DND-41 (cell line): ENCODE data around the gene GAS2.

Source experiments
- ATAC-seq: fragments of 200-7000 bp; cut with Tn5 transposase; 3 replicates; pipeline ENCODE4 v1.9.1; 2021; ENCODE audit warnings: low read depth; ENCODE audit not compliant: insufficient read depth
- DNase-seq: peaks from one replicate; pipeline ENCODE4 v3.0.0-alpha.2; 2020
- H2AFZ ChIP-seq: 2 replicates; pipeline ENCODE4 v1.6.0; 2012; ENCODE audit warnings: low read depth, low read length
- H3K27ac ChIP-seq: 2 replicates; pipeline ENCODE4 v1.5.1; 2012; ENCODE audit warnings: low read length, inconsistent platforms
- H3K27me3 ChIP-seq: fragments of 200-600 bp; sonication (generic); 2 replicates; pipeline ENCODE4 v1.6.0; 2012; ENCODE audit warnings: low read length, mild to moderate bottlenecking, inconsistent platforms; ENCODE audit not compliant: insufficient read depth, poor library complexity
- H3K36me3 ChIP-seq: 2 replicates; pipeline ENCODE4 v1.5.1; 2012; ENCODE audit warnings: low read length, inconsistent platforms; ENCODE audit not compliant: insufficient read depth
- H3K4me1 ChIP-seq: 2 replicates; pipeline ENCODE4 v1.5.1; 2012; ENCODE audit warnings: mild to moderate bottlenecking, low read length; ENCODE audit not compliant: insufficient read depth
- H3K4me2 ChIP-seq: 2 replicates; pipeline ENCODE4 v1.6.0; 2012; ENCODE audit warnings: mild to moderate bottlenecking, moderate library complexity, low read length, inconsistent platforms; ENCODE audit not compliant: insufficient read depth
- H3K4me3 ChIP-seq, 2 experiments: fragments of 200-600 bp in 1 of 2; shearing (Covaris generic) in 1 of 2; 2 replicates each; pipeline ENCODE4 v1.5.1; 2012 to 2016; ENCODE audit warnings: inconsistent platforms in 2 of 2, low read length in 2 of 2, mild to moderate bottlenecking in 2 of 2, low read depth in 1 of 2, moderate library complexity in 1 of 2
- H3K79me2 ChIP-seq: 2 replicates; pipeline ENCODE4 v1.6.0; 2012; ENCODE audit warnings: low read length, inconsistent platforms; ENCODE audit not compliant: insufficient read depth
- H3K9ac ChIP-seq: 2 replicates; pipeline ENCODE4 v1.6.0; 2012; ENCODE audit warnings: low read depth, mild to moderate bottlenecking, inconsistent platforms, low read length, moderate library complexity
- H3K9me3 ChIP-seq: 2 replicates; pipeline ENCODE4 v1.5.1; 2012; ENCODE audit warnings: low read length, moderate library complexity, mild to moderate bottlenecking, inconsistent platforms; ENCODE audit not compliant: insufficient read depth, severe bottlenecking
- H4K20me1 ChIP-seq: 2 replicates; pipeline ENCODE4 v1.6.0; 2012; ENCODE audit warnings: low read length; ENCODE audit not compliant: insufficient read depth
- CTCF ChIP-seq: IDR thresholded peaks from 2 replicates; pipeline ENCODE4 v1.5.1; 2012; ENCODE audit warnings: borderline replicate concordance, low read length, moderate library complexity, mild to moderate bottlenecking; ENCODE audit not compliant: poor library complexity, severe bottlenecking; ENCODE audit errors: extremely low read depth
- EZH2 ChIP-seq: IDR thresholded peaks from 3 replicates; pipeline ENCODE4 v1.6.1; 2012; ENCODE audit warnings: borderline replicate concordance, low read depth, mild to moderate bottlenecking, moderate library complexity, low read length, inconsistent platforms; ENCODE audit not compliant: severe bottlenecking

The GAS2 gene

GRCh38 chr11:22702031-22702430 is 35.6 kb downstream of the GAS2 start:
- H3K4me3 ChIP-seq, result no peak overlapping the region
- ATAC-seq, result no peak
- no peak overlapping the region for H3K27ac ChIP-seq
- H3K79me2 ChIP-seq, result no peaks in the 10 kb centered on the region
- no peak for TF ChIP-seq EZH2
- no peak for TF ChIP-seq CTCF
- no peaks in the 10 kb centered on the region for H3K9me3 ChIP-seq
- no peaks in the 10 kb centered on the region for H3K27me3 ChIP-seq
- no peak overlapping the region for H3K9ac ChIP-seq
- H2AFZ ChIP-seq, result no peak overlapping the region
- H4K20me1 ChIP-seq, result no peaks in the 10 kb centered on the region
- no peak overlapping the region for H3K4me2 ChIP-seq
- 0 out of 2 replicates have a peak, but pooled peaks cover under 1% of the 10 kb centered on the region for H3K4me1 ChIP-seq
- no peak for DNase-seq
- H3K36me3 ChIP-seq, result no peaks in the 10 kb centered on the region

GRCh38 chr11:22703040-22703439 is 36.6 kb downstream of the GAS2 start:
- no peak overlapping the region for H3K4me2 ChIP-seq
- ATAC-seq, result no peak

GRCh38 chr11:22703591-22703990 is 37.2 kb downstream of the GAS2 start:
- ATAC-seq, result no peak
- H3K9ac ChIP-seq, result no peak overlapping the region
- H3K27me3 ChIP-seq, result no peaks in the 10 kb centered on the region
- H3K27ac ChIP-seq, result no peak overlapping the region
- H3K4me2 ChIP-seq, result no peak overlapping the region
- 0 out of 2 replicates have a peak, but pooled peaks cover 3% of the 10 kb centered on the region for H3K4me1 ChIP-seq
- no peak overlapping the region for H3K4me3 ChIP-seq
- no peaks in the 10 kb centered on the region for H3K36me3 ChIP-seq
- H3K9me3 ChIP-seq, result no peaks in the 10 kb centered on the region
- TF ChIP-seq EZH2, result no peak
- TF ChIP-seq CTCF, result no peak
- DNase-seq, result no peak
- no peaks in the 10 kb centered on the region for H4K20me1 ChIP-seq
- no peak overlapping the region for H2AFZ ChIP-seq
- no peaks in the 10 kb centered on the region for H3K79me2 ChIP-seq

More at GRCh38 chr11:22703040-22703439, 36.6 kb downstream of the GAS2 start:
- DNase-seq, result no peak
- Histone ChIP-seq H3K79me2 (no peaks in the 10 kb centered on the region), H4K20me1 (no peaks in the 10 kb centered on the region), H3K9ac (no peak overlapping the region), H3K4me1 (0 out of 2 replicates have a peak, but pooled peaks cover 3% of the 10 kb centered on the region), H3K27ac (no peak overlapping the region), H3K27me3 (no peaks in the 10 kb centered on the region), H3K36me3 (no peaks in the 10 kb centered on the region), H3K4me3 (no peak overlapping the region), H2AFZ (no peak overlapping the region), H3K9me3 (no peaks in the 10 kb centered on the region)
- TF ChIP-seq EZH2, result no peak
- no peak for TF ChIP-seq CTCF
